GM12872 (cell line): ENCODE results near the gene OTOR.

ENCODE experiments used
- CTCF ChIP-seq: IDR thresholded peaks from 3 replicates; pipeline ENCODE4 v1.5.1; 2011; ENCODE audit warnings: low read depth, mild to moderate bottlenecking, low read length, moderate library complexity; ENCODE audit not compliant: insufficient read depth

Gene OTOR

GRCh38 chr20:16729080-16729479, 19.1 kb upstream of the OTOR start:
- TF ChIP-seq CTCF, result no peak

- no peak for TF ChIP-seq CTCF
These were observed 18.3 kb upstream of the OTOR start, which contains the start of gene SNRPB2 for GRCh38 chr20:16729565-16730460. SNRPB2 (plus strand) TSS chr20:16730026; CDS start chr20:16731703, 1,677 bp downstream.

DNA sequence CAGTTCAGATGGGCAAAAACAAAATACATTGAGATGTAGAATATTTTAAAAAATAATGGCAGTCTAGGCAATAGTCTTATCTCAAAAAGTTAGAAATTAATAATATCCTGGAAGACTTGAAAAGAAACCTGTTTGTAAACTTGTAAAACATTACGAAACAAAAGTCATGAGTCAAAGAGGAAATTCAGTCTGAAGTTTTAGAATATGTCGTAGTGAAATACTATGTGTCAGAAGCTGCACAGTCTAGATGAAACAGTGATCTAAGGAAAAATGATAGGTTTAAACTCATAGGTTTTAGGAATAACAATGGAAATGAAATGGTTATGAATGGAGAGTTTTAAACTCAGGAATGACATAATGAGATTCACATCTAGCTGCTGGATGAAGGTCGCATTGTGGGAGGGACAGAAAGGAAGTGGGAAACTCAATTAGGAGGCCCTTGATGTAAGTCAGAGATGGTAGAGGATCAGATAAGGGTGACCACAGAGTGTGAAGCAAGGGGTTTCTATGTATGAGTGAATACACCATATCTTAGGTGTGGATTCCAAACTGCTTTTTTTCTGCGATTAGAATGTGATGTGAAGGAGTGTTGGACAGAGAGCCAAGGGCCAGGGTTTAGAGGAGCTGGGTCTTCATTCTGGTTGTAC, 15.5 kb upstream of the OTOR start:
- no peak for TF ChIP-seq CTCF

DNA sequence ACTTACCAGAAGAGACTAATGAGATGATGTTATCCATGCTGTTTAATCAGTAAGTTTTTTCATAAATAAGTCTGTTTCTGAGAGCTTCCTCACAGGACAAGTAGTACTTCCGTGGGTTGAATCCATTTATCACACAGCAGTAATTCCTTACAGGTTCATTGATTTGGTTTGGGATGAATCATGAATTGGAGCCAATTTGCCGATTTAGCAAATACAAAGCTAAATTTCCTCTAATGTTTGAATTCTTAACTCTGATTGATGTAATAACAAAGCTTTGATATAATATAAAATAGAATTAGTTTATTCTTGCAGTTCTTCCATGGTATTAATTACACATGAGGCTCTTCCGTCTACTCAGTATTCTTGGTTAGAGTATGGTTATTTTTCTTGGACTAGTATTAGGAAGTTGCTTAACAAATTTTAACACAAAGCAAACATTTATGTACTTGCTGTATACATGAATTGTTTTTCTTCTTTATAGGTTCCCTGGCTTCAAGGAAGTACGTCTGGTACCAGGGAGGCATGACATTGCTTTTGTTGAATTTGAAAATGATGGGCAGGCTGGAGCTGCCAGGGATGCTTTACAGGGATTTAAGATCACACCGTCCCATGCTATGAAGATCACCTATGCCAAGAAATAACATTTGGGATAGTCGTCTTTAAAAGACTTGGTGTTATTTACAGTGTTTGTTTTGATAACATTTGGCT, 7.6 kb upstream of the OTOR start:
- no peak for TF ChIP-seq CTCF

GRCh38 chr20:16744178-16744807, 3.9 kb upstream of the OTOR start:
- TF ChIP-seq CTCF, result no peak

- no peak for TF ChIP-seq CTCF
These were observed 3.0 kb upstream of the OTOR start for GRCh38 chr20:16745204-16745603.
